ENCODE results near the gene NOS3.

Gene NOS3

GRCh38 chr7:151060416-151061212, 69.8 kb downstream of the NOS3 start:
- no peak for TF ChIP-seq CTCF (IDR thresholded peaks at IDR 0.05; ENCODE audit: low read depth, low read length)
- peak overlapping the region; percentile 86 for H3K4me3 ChIP-seq (ENCODE audit: low read depth, low read length)

- H3K4me3 ChIP-seq (ENCODE audit: low read depth, low read length), result peak overlapping the region; percentile 86
- no peak for TF ChIP-seq CTCF (IDR thresholded peaks at IDR 0.05; ENCODE audit: low read depth, low read length)
These were observed 70.6 kb downstream of the NOS3 start for GRCh38 chr7:151061213-151062110.

- H3K4me3 ChIP-seq (ENCODE audit: low read depth, low read length), result no peak overlapping the region
- TF ChIP-seq CTCF (IDR thresholded peaks at IDR 0.05; ENCODE audit: low read depth, low read length), result no peak
These were observed 71.2 kb downstream of the NOS3 start for GRCh38 chr7:151062111-151062398.

GRCh38 chr7:151062399-151063211, 71.8 kb downstream of the NOS3 start:
- H3K4me3 ChIP-seq (ENCODE audit: low read depth, low read length), result no peak overlapping the region
- TF ChIP-seq CTCF (IDR thresholded peaks at IDR 0.05; ENCODE audit: low read depth, low read length), result no peak

- H3K4me3 ChIP-seq (ENCODE audit: low read depth, low read length), result no peak overlapping the region
- TF ChIP-seq CTCF (IDR thresholded peaks at IDR 0.05; ENCODE audit: low read depth, low read length), result no peak
These were observed 72.4 kb downstream of the NOS3 start for GRCh38 chr7:151063212-151063561.
